Heart left ventricle (tissue), 16 donors: ENCODE results near the gene NPAS2. TPM values are rescaled to one million over a fixed set of nuclear protein-coding genes. Genes with fewer than 3 reads are reported as not detected.

Source experiments
- ATAC-seq, 4 donors: fragments of 200-7000 bp; cut with Tn5 transposase; one replicate each; pipeline ENCODE4 v1.9.1; 2020 to 2022; ENCODE audit warnings: moderate library complexity in 4 of 4, mild to moderate bottlenecking in 3 of 4, moderate number of reproducible peaks in 1 of 4
- DNase-seq, 5 donors: peaks; one replicate each; pipeline ENCODE4 v3.0.0-alpha.2; 2020
- H3K27ac ChIP-seq, 12 donors: fragments of 200-600 bp; sonication (generic) in 4 of 12; one replicate each; pipeline versions ENCODE4 v1.5.0 to v1.8.0; 2016 to 2022; ENCODE audit warnings: mild to moderate bottlenecking in 2 of 12
- H3K27me3 ChIP-seq, 9 donors: fragments of 200-600 bp; sonication (generic) in 2 of 9; one replicate each; pipeline versions ENCODE4 v1.5.1 to v1.8.0; 2016 to 2022; ENCODE audit warnings: mild to moderate bottlenecking in 3 of 9
- H3K36me3 ChIP-seq, 9 donors: fragments of 200-600 bp; sonication (generic) in 2 of 9; one replicate each; pipeline versions ENCODE4 v1.5.0 to v1.8.0; 2018 to 2022; ENCODE audit warnings: mild to moderate bottlenecking in 2 of 9
- H3K4me1 ChIP-seq, 12 donors: fragments of 200-600 bp; sonication (generic) in 4 of 12; one replicate each; pipeline versions ENCODE4 v1.5.0 to v1.8.0; 2016 to 2022; ENCODE audit warnings: mild to moderate bottlenecking in 3 of 12
- H3K4me3 ChIP-seq, 12 donors: fragments of 200-600 bp; sonication (generic) in 4 of 12; one replicate each; pipeline versions ENCODE4 v1.5.0 to v1.8.0; 2017 to 2022; ENCODE audit warnings: mild to moderate bottlenecking in 9 of 12, moderate library complexity in 4 of 12
- H3K9me3 ChIP-seq, 12 donors: fragments of 200-600 bp; sonication (generic) in 4 of 12; one replicate each; pipeline versions ENCODE4 v1.5.0 to v1.8.0; 2016 to 2022; ENCODE audit warnings: mild to moderate bottlenecking in 1 of 12
- POLR2A ChIP-seq, 2 donors: fragments of 450-650 bp; IDR thresholded peaks; one replicate each; pipeline ENCODE4 v1.6.1; 2017; ENCODE audit warnings: antibody characterized with exemption in 2 of 2, mild to moderate bottlenecking in 2 of 2, moderate library complexity in 2 of 2
- WGBS, 4 donors: extraction: QIAGEN DNeasy Blood & Tissue Kit in 2 of 4; methylation state at CpG; one replicate each; pipeline versions ENCODE4 v1.1.5 to v1.1.7; 2013 to 2018; 5-methylcytosine and 5-hydroxymethylcytosine counted together
- intact Hi-C, 10 donors: fragments of 100-400 bp; cut with DNase I; formaldehyde crosslinking; loops; one replicate each; pipeline versions ENCODE4 v1.11.1 to v1.14.2; 2022
- polyA plus RNA-seq, 2 donors: library from polyadenylated mRNA; stranded (reverse); fragments of 200-250 nt; gene quantifications; one replicate each; pipeline ENCODE4 v1.2.3, GENCODE V29; 2013
- total RNA-seq, 9 donors: library from RNA; depleted of rRNA in 2 of 9; stranded (reverse); fragments of >200 nt in 2 of 9; fragmentation: NEBNext Ultra II Directional in 3 of 9; extraction: Animal tissue kit (Norgen Biotek cat#: 25700) in 3 of 9; gene quantifications; one replicate each; pipeline versions ENCODE4 v1.1.0 to v1.2.4, GENCODE V29; 2016 to 2023
- TF ChIP-seq, protein P1 (sequence below), 12 donors: fragments of 200-600 bp; sonication (generic) in 4 of 12; IDR thresholded peaks; one replicate each; pipeline versions ENCODE4 v1.5.0 to v1.8.0; 2018 to 2022; ENCODE audit warnings: antibody characterized with exemption in 12 of 12, mild to moderate bottlenecking in 5 of 12
- donor health status: ischemic (EF 13 %, LVEDD 7.1; RV severe dilation, severe dysfunction).
- donor health status: healthy with polysubstance abuse.
- donor health status: DM: no; HTN: yes; CAD: no.
- donor health status: DM: no; HTN: no; CAD: no.
- donor health status: ischemic (EF 25% LVEDD 6.9; RV normal size, moderate dysfunction).
- donor health status: ischemic (EF 25% LVEDD 5.7; RV mildly dilated, moderate dysfunction).
- donor health status: healthy.
- donor health status: DM: yes; HTN: yes; CAD: no.
- donor health status: ischemic (EF 35%, LVEDD 5.7; RV mildly dilated, moderate dysfunction).
- donor health status: nonischemic (EF 11% LVEDD 7.7; RV severe dilation, severe dysfunction).
- donor health status: DM: yes; HTN: yes; CAD: no.
- donor health status: PGD.
- donor health status: ischemic (EF 29% LVEDD 5.4; RV normal size, mild dysfunction).
- donor health status: nonischemic (EF 23%, LVEDD 6.1; RV moderate dilation, normal function).

NPAS2 gene
- total and polyA plus RNA-seq, 11 donors: 28.2 to 144 (median 43.3) TPM

DNA sequence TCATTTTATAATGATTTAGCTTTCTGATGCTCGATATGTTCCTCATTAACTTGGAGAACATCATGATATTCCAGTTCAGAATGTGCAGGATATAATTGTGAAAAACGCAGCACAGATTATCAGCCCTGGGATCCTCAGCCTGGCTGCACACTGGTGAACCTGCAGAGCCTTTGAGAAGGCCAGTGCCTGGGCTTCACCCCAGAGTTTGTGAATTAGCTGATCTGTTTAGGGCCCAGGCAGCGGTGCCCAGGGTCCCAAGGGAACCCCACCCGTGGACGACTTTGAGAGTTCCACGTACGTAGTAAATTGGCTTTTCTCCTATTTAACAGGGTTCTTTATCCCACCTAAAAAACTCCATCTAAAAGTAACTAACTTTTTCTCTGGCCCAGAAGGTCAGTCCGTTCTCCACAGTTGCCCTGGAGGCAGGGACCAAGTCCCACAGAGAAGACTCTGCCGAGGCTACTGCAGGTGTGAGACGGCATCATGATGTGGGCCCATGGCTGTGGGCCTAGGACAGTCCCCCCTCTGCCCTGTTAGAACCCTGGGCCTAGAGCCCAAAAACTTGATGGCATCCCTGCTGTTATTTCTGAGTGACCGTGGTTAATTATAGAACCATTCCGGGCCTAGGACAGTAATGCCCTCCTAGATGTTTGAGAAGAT lies 142.6 kb downstream of the NPAS2 start:
- ATAC-seq (peak in 3 of 4 donors; percentile 19 to 65 (median 57)), DNase-seq (no peak)
- 73 to 87% (median 77%) methylated on average over 12 of the region's 12 CpGs for WGBS, 4 donors
- intact Hi-C loops: no loop called here
- TF ChIP-seq, protein P1, sequence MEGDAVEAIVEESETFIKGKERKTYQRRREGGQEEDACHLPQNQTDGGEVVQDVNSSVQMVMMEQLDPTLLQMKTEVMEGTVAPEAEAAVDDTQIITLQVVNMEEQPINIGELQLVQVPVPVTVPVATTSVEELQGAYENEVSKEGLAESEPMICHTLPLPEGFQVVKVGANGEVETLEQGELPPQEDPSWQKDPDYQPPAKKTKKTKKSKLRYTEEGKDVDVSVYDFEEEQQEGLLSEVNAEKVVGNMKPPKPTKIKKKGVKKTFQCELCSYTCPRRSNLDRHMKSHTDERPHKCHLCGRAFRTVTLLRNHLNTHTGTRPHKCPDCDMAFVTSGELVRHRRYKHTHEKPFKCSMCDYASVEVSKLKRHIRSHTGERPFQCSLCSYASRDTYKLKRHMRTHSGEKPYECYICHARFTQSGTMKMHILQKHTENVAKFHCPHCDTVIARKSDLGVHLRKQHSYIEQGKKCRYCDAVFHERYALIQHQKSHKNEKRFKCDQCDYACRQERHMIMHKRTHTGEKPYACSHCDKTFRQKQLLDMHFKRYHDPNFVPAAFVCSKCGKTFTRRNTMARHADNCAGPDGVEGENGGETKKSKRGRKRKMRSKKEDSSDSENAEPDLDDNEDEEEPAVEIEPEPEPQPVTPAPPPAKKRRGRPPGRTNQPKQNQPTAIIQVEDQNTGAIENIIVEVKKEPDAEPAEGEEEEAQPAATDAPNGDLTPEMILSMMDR (IDR thresholded peaks at IDR 0.05): no peak
- no peak for TF ChIP-seq POLR2A (IDR thresholded peaks at IDR 0.05)
- no peaks in the 10 kb centered on the region for H3K9me3 ChIP-seq
- peak overlapping the region in 1 of 12 donors; percentile 5 for H3K27ac ChIP-seq
- H3K36me3 ChIP-seq: peaks cover 0 to 30% (median 3%) of the 10 kb centered on the region in 9 donors
- H3K4me3 ChIP-seq: no peak overlapping the region
- H3K27me3 ChIP-seq: no peaks in the 10 kb centered on the region
- peaks cover 0 to 32% (median 13%) of the 10 kb centered on the region in 12 donors for H3K4me1 ChIP-seq

DNA sequence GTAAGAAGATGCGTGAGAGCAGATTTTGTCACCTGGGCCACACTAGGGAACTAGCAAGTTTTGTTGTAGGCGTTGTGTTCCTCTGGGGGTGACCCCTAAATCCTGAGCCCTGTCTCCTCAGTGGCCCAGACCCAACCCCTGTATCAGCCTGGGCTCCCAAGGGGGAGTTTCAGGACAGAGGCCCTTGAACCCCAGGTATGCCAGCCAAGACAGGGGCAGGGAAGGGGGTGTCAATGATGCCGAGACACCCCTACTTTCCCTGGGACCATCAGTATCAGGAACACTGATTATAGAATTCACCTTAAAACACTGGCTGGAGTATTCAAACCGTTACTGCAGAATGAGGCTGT lies 143.1 kb downstream of the NPAS2 start:
- H3K27me3 ChIP-seq: no peaks in the 10 kb centered on the region
- ATAC-seq (peak in 1 of 4 donors; percentile 7), DNase-seq (no peak)
- H3K9me3 ChIP-seq: no peaks in the 10 kb centered on the region
- intact Hi-C loops: no loop called here
- peaks cover 0 to 35% (median 8%) of the 10 kb centered on the region in 9 donors for H3K36me3 ChIP-seq
- H3K4me3 ChIP-seq: no peak overlapping the region
- WGBS, 4 donors: 91 to 94% (median 93%) methylated on average over 4 of the region's 4 CpGs
- no peak overlapping the region for H3K27ac ChIP-seq
- TF ChIP-seq POLR2A (IDR thresholded peaks at IDR 0.05): no peak
- TF ChIP-seq, protein P1 (IDR thresholded peaks at IDR 0.05): no peak
- peaks cover 0 to 27% (median 11%) of the 10 kb centered on the region in 12 donors for H3K4me1 ChIP-seq

DNA sequence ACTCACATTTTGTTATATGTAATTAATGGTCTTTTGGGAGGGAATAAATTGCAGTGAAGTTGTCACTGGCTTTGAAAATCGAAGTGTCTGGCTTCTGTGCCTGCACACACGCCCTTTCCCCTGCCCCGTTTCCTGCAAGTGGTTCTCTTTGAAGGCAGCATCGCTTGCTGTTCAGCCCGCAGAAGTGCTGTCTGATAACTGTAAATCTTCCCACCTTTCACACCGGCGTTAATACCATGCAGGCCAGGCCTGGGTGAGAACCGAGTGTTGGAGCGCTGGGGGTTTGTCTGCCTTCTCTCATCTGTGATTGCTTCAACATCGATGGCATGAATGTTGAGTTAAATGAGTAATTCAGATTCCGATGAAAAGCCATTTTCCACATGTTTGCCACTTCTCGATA lies 144.3 kb downstream of the NPAS2 start:
- Histone ChIP-seq H3K4me3 (no peak overlapping the region), H3K27ac (no peak overlapping the region)
- WGBS, 4 donors: 79 to 87% (median 83%) methylated on average over 12 of the region's 12 CpGs

DNA sequence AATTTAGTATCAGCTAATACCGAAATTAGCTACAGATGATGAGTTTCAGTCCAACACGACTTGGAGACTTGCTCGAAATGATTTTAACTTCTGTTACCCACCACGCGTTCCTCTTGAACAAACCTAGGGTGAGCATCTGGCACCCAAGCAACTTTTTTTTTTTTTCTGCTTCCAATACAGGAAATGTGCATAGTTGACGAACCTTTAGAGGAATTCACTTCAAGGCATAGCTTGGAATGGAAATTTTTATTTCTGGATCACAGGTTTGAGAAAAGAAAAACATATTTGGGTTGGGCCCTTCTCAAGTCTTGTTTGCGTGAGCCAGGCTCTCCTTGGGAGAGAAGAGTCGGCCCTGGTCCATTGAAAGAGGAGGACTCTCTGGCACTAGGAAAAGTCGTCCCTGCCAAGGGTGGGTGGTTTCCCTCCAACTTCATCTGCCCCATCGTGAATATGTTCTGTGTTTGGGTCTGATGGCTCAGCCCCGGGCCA lies 144.8 kb downstream of the NPAS2 start:
- H3K27me3 ChIP-seq: no peaks in the 10 kb centered on the region
- no peak for ATAC-seq
- DNase-seq: no peak
- WGBS, 4 donors: 69 to 82% (median 73%) methylated on average over 11 of the region's 11 CpGs
- H3K27ac ChIP-seq: peak overlapping the region in 1 of 12 donors; percentile 13
- TF ChIP-seq, protein P1 (IDR thresholded peaks at IDR 0.05): no peak
- no peak for TF ChIP-seq POLR2A (IDR thresholded peaks at IDR 0.05)
- peaks cover 0 to 14% (median 7%) of the 10 kb centered on the region in 12 donors for H3K4me1 ChIP-seq
- no peak overlapping the region for H3K4me3 ChIP-seq
- no peaks in the 10 kb centered on the region for H3K9me3 ChIP-seq
- peaks cover 0 to 52% (median 21%) of the 10 kb centered on the region in 9 donors for H3K36me3 ChIP-seq
- intact Hi-C loops: no loop called here

More for the DNA sequence above, 144.3 kb downstream of the NPAS2 start:
- intact Hi-C loops: no loop called here
- Histone ChIP-seq H3K4me1 (peaks cover 0 to 15% (median 7%) of the 10 kb centered on the region in 12 donors), H3K27me3 (no peaks in the 10 kb centered on the region), H3K9me3 (no peaks in the 10 kb centered on the region), H3K36me3 (peaks cover 0 to 47% (median 18%) of the 10 kb centered on the region in 9 donors)
- ATAC-seq: no peak
- TF ChIP-seq, protein P1 (IDR thresholded peaks at IDR 0.05): no peak
- no peak for TF ChIP-seq POLR2A (IDR thresholded peaks at IDR 0.05)
- no peak for DNase-seq
